ENCODE data around the gene RAC3. TPM values are rescaled to one million over a fixed set of nuclear protein-coding genes. Genes with fewer than 3 reads are reported as not detected.
A peak's percentile ranks its signal among the peaks of the same experiment; 100 is the strongest.

RAC3 gene
- total and polyA plus RNA-seq, 2 of the 8 experiments (the other 6 are each of a cell fraction or from before 2014, with no cell fraction given), result 177 to 299 TPM

DNA sequence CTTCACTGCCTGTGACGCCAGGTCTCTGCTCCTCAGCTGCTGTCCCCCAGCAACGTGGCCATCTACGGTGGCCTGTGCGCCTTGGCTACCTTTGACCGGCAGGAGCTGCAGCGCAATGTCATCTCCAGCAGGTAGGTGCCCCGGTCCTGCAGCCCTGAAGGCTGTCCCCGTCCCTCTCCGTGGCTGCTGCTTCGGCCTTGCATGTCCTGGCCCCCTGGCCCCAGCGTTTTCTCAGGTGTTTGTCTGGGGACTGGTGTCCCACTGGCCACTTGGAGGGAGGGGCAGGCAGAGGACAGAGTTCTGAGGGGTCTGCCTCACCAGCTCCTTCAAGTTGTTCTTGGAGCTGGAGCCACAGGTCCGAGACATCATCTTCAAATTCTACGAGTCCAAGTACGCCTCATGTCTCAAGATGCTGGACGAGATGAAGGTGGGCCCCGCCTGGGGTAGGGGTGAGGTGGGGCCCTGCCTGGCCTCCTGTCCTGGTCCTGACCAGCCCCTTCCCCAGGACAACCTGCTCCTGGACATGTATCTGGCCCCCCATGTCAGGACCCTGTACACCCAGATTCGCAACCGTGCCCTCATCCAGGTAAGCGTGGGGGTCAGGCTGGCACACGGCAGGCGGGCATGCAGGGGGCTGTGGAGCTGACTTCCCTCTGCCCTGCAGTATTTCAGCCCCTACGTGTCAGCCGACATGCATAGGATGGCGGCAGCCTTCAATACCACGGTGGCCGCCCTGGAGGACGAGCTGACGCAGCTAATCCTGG lies 24.7 kb downstream of the RAC3 start:
- no peak overlapping the region for H3K4ac ChIP-seq (replicated peaks; ENCODE audit: insufficient read length, low read depth, low read length)
- no peak overlapping the region for H3K18ac ChIP-seq (ENCODE audit: extremely low read depth, low read length)
- H2BK120ac ChIP-seq (replicated peaks; ENCODE audit: low read depth, low read length), result no peak overlapping the region
- H3K23me2 ChIP-seq (ENCODE audit: low read depth, low read length), result peaks cover 6% of the 10 kb centered on the region; the same call in 1 of the 2 replicates
- CTCF ChIA-PET (ENCODE audit: partially characterized antibody), result interaction anchor here (1.1 to 5.4 kb wide), 4 partner anchors 9 to 98 kb away, joined by 3 to 40 read pairs (median 6); partner anchors contain the start of genes DUS1L and RAC3
- H2BK15ac ChIP-seq (ENCODE audit: low read length), result no peak overlapping the region
- no peak overlapping the region for H3K4me3 ChIP-seq (ENCODE audit: extremely low read depth in 1 of 4, insufficient read depth in 2 of 4, low read depth in 3 of 4, low read length in 4 of 4)
- H3K9me3 ChIP-seq (ENCODE audit: insufficient read depth in 2 of 2, low read depth in 1 of 2, low read length in 1 of 2), result no peaks in the 10 kb centered on the region
- no peaks in the 10 kb centered on the region for H3K27me3 ChIP-seq (replicated peaks in 1 of 4; ENCODE audit: control insufficient read depth in 3 of 4, extremely low read depth in 1 of 4, insufficient read depth in 3 of 4, low read length in 3 of 4)
- H3K4me2 ChIP-seq (ENCODE audit: insufficient read depth in 1 of 2, low read depth in 2 of 2, low read length in 2 of 2), result no peak overlapping the region
- H3K79me1 ChIP-seq (ENCODE audit: low read depth, low read length), result peaks cover 6% of the 10 kb centered on the region; the same call in 1 of the 2 replicates
- no peak overlapping the region for H3K27ac ChIP-seq (ENCODE audit: low read depth, low read length)
- peaks cover 14 to 36% (median 28%) of the 10 kb centered on the region in 4 experiments for H3K36me3 ChIP-seq (ENCODE audit: control insufficient read depth in 2 of 4, insufficient read depth in 4 of 4, low read length in 3 of 4)
- no peak overlapping the region for H3K23ac ChIP-seq (ENCODE audit: insufficient read length)
- H2AFZ ChIP-seq (ENCODE audit: low read length), result no peak overlapping the region
- no peak overlapping the region for H2AK5ac ChIP-seq (ENCODE audit: low read depth, low read length)
- no peak overlapping the region for H4K5ac ChIP-seq (ENCODE audit: insufficient read length, low read depth, low read length)
- peaks cover 4 to 21% of the 10 kb centered on the region in 2 experiments for H4K20me1 ChIP-seq (replicated peaks in 1 of 2; ENCODE audit: control insufficient read depth in 1 of 2, insufficient read depth in 2 of 2, low read length in 2 of 2)
- POLR2A ChIA-PET (ENCODE audit: partially characterized antibody), result interaction anchor here (0.6 to 13.2 kb wide), 20 partner anchors 8 to 144 kb away, joined by 3 to 161 read pairs (median 3); partner anchors contain the start of genes DUS1L and RAC3
- peaks cover 0 to 12% of the 10 kb centered on the region in 2 experiments; a peak in 1 of 4 replicates for H3K79me2 ChIP-seq (ENCODE audit: control insufficient read depth in 1 of 2, insufficient read depth in 2 of 2, low read length in 2 of 2)
- H3K9ac ChIP-seq (replicated peaks in 1 of 4; ENCODE audit: extremely low read depth in 1 of 4, low read depth in 3 of 4, low read length in 3 of 4), result peak overlapping the region in 1 of 4 experiments; percentile 37; a peak in 2 of 7 replicates
- FAIRE-seq, result no peak
- no peak overlapping the region for H3K14ac ChIP-seq (ENCODE audit: insufficient read length)
- H3K4me1 ChIP-seq (replicated peaks in 1 of 4; ENCODE audit: control insufficient read depth in 3 of 4, insufficient read depth in 4 of 4, low read length in 3 of 4), result peaks cover 0 to 7% (median 3%) of the 10 kb centered on the region in 4 experiments; a peak in 4 of 7 replicates
- 95% methylated on average over 28 of the region's 28 CpGs; no CpG with 5 or more reads in 1 of the 2 experiments for WGBS, 2 experiments (ENCODE audit: extremely low coverage in 1 of 2, insufficient coverage in 1 of 2, insufficient read length in 1 of 2, insufficient replicate concordance in 2 of 2, low coverage in 1 of 2, low lambda C conversion rate in 2 of 2, missing lambda C conversion rate in 1 of 2)
- H2BK12ac ChIP-seq (ENCODE audit: low read depth, low read length), result no peak overlapping the region
- no peak overlapping the region for H2BK20ac ChIP-seq (ENCODE audit: low read length)
- no peak overlapping the region for H3K56ac ChIP-seq (replicated peaks; ENCODE audit: insufficient read length, low read depth, low read length)
- H4K8ac ChIP-seq (ENCODE audit: extremely low read depth, insufficient read depth, low read length), result no peak overlapping the region
- no peak overlapping the region for H2BK5ac ChIP-seq (ENCODE audit: low read depth, low read length)
- no peak overlapping the region for H4K91ac ChIP-seq (replicated peaks; ENCODE audit: insufficient read length, low read length)
- DNase-seq (ENCODE audit: low read depth in 1 of 2, low spot score in 2 of 2), result no peak
- TF ChIP-seq GABPA (IDR thresholded peaks at IDR 0.05; ENCODE audit: borderline replicate concordance, insufficient read depth, low read length), result no peak
- no peak for TF ChIP-seq SAP30 (IDR thresholded peaks at IDR 0.05; ENCODE audit: insufficient read depth, insufficient replicate concordance, low read length)
- no peak for TF ChIP-seq TAF1 (IDR thresholded peaks at IDR 0.05; ENCODE audit: low read depth, low read length)
- no peak for TF ChIP-seq YY1 (IDR thresholded peaks at IDR 0.05; ENCODE audit: low read depth, low read length)
- TF ChIP-seq POLR2A (IDR thresholded peaks at IDR 0.05; ENCODE audit: control extremely low read depth in 1 of 2, low read depth in 2 of 2, low read length in 2 of 2), result no peak
- TF ChIP-seq RNF2 (IDR thresholded peaks at IDR 0.05; ENCODE audit: borderline replicate concordance, low read depth, low read length, missing control alignments, poor library complexity, severe bottlenecking), result no peak
- TF ChIP-seq SRF (IDR thresholded peaks at IDR 0.05; ENCODE audit: low read depth, low read length), result no peak
- TF ChIP-seq CREB1 (IDR thresholded peaks at IDR 0.05), result no peak
- TF ChIP-seq, protein P1, sequence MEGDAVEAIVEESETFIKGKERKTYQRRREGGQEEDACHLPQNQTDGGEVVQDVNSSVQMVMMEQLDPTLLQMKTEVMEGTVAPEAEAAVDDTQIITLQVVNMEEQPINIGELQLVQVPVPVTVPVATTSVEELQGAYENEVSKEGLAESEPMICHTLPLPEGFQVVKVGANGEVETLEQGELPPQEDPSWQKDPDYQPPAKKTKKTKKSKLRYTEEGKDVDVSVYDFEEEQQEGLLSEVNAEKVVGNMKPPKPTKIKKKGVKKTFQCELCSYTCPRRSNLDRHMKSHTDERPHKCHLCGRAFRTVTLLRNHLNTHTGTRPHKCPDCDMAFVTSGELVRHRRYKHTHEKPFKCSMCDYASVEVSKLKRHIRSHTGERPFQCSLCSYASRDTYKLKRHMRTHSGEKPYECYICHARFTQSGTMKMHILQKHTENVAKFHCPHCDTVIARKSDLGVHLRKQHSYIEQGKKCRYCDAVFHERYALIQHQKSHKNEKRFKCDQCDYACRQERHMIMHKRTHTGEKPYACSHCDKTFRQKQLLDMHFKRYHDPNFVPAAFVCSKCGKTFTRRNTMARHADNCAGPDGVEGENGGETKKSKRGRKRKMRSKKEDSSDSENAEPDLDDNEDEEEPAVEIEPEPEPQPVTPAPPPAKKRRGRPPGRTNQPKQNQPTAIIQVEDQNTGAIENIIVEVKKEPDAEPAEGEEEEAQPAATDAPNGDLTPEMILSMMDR (IDR thresholded peaks at IDR 0.05; ENCODE audit: control extremely low read depth in 1 of 3, insufficient read depth in 1 of 3, low read depth in 1 of 3, low read length in 3 of 3), result no peak

Measured in H1 (cell line).